ENCODE measurements around the gene CARD16. TPM values are rescaled to one million over a fixed set of nuclear protein-coding genes. Genes with fewer than 3 reads are reported as not detected.

The CARD16 gene
- total and polyA plus RNA-seq, 9 of the 15 experiments (the other 6 are each of a cell fraction or from before 2014, with no cell fraction given): 0.31 TPM; not detected in 8

DNA sequence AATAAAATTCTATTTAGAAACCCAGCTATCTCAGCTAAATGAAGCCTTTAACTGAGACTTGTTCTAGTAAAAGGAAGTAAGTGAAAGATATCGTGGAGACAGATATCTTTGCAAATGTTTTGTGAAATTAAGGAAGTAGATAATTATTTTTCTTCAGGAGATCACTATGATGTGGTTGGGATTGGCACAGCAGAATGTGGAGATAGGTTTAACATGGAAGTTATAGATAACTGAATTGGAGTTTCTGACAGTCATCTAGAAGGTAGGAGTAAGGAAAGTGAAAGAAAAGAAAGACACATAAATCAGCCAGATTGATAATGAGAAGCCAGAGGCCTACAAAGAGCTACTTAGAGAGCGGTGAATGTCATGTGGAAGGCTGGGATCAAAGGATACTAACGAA lies 17.5 kb downstream of the CARD16 start:
- FAIRE-seq (no peak), DNase-seq (ENCODE audit: extremely low read depth in 1 of 4, low spot score in 3 of 4) (no peak), ATAC-seq (no peak)
- ChIA-PET CTCF (ENCODE audit: low intra/inter-chr PET ratio) (no interaction called here), POLR2A (interaction anchor here (0.8 kb wide), 1 partner anchor 209 kb away, joined by 3 read pairs; no protein-coding TSS in a partner anchor)
- H3K27me3 ChIP-seq (ENCODE audit: control insufficient read depth in 2 of 2, insufficient read depth in 2 of 2, low read length in 2 of 2): no peaks in the 10 kb centered on the region
- no peak overlapping the region for H3K4me2 ChIP-seq (ENCODE audit: insufficient read depth, low read length)
- no peaks in the 10 kb centered on the region for H3K79me2 ChIP-seq (ENCODE audit: control insufficient read depth, insufficient read depth, low read length)
- H3K9ac ChIP-seq (ENCODE audit: insufficient read depth in 1 of 2, low read depth in 2 of 2, low read length in 2 of 2): no peak overlapping the region
- WGBS (ENCODE audit: insufficient coverage, low coverage, missing lambda C conversion rate): 0% methylated on average over 3 of the region's 3 CpGs
- no peak overlapping the region for H3K4me3 ChIP-seq
- H3K9me1 ChIP-seq (ENCODE audit: control insufficient read depth, insufficient read depth, low read length): no peaks in the 10 kb centered on the region
- intact Hi-C loops (cut with micrococcal nuclease) (no loop called here), in situ Hi-C loops (cut with MboI) (no loop called here)
- no peaks in the 10 kb centered on the region for H3K36me3 ChIP-seq (ENCODE audit: control insufficient read depth, insufficient read depth, low read length)
- H2AFZ ChIP-seq (ENCODE audit: low read depth, low read length): no peak overlapping the region
- no TSS peak for BruUV-seq (replicated peaks)
- no peaks in the 10 kb centered on the region for H3K4me1 ChIP-seq (replicated peaks in 1 of 2; ENCODE audit: control insufficient read depth in 2 of 2, insufficient read depth in 2 of 2, low read length in 2 of 2)
- TF ChIP-seq ZNF311 (CRISPR knock-in tag; IDR thresholded peaks at IDR 0.05) (0 out of 2 replicates have a peak, but pooled peaks have one; percentile 20), RBM34 (IDR thresholded peaks at IDR 0.05; ENCODE audit: borderline replicate concordance, insufficient read depth, low read length) (no peak)
- no peak overlapping the region for H3K27ac ChIP-seq (ENCODE audit: extremely low read depth, low read depth, low read length)
- no peaks in the 10 kb centered on the region; the same call in 1 of the 2 replicates for H3K9me3 ChIP-seq (replicated peaks; ENCODE audit: control insufficient read depth, insufficient read depth, low read depth, low read length)
- no peaks in the 10 kb centered on the region for H4K20me1 ChIP-seq (replicated peaks; ENCODE audit: control insufficient read depth, insufficient read depth, low read length)

DNA sequence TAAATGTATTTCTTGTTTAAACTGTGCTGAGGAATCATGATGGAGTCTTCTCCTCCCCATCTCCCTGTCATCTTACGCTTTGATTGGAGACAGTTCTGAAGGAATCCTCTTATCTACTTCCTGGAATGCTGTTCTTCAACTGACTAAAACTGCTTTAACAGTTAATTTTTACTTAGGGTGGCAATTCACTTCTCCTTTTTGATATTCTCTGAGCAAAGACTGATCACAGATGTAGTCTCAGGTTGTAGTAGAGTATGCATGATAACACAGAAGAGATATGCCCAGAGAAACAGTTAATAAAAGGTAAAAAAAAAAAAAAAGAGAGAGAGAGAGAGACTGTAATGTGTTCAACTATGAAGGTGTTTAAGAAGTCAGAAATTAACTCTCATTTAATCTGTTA lies 20.7 kb downstream of the CARD16 start:
- CTCF ChIA-PET (ENCODE audit: low intra/inter-chr PET ratio): no interaction called here
- no peak overlapping the region for H3K4me2 ChIP-seq (ENCODE audit: insufficient read depth, low read length)
- POLR2A ChIA-PET: no interaction called here
- DNase-seq (ENCODE audit: extremely low read depth in 1 of 4, low spot score in 3 of 4) (no peak), FAIRE-seq (no peak), ATAC-seq (no peak)
- no peaks in the 10 kb centered on the region for H4K20me1 ChIP-seq (replicated peaks; ENCODE audit: control insufficient read depth, insufficient read depth, low read length)
- in situ Hi-C loops (cut with MboI): no loop called here
- H3K27me3 ChIP-seq (ENCODE audit: control insufficient read depth in 2 of 2, insufficient read depth in 2 of 2, low read length in 2 of 2): no peaks in the 10 kb centered on the region
- BruUV-seq (replicated peaks): no TSS peak
- H3K27ac ChIP-seq (ENCODE audit: extremely low read depth, low read depth, low read length): no peak overlapping the region
- 0% methylated on average over 1 of the region's 1 CpG for WGBS (ENCODE audit: insufficient coverage, low coverage, missing lambda C conversion rate)
- no peak overlapping the region for H2AFZ ChIP-seq (ENCODE audit: low read depth, low read length)
- no peaks in the 10 kb centered on the region; the same call in 1 of the 2 replicates for H3K9me3 ChIP-seq (replicated peaks; ENCODE audit: control insufficient read depth, insufficient read depth, low read depth, low read length)
- H3K36me3 ChIP-seq (ENCODE audit: control insufficient read depth, insufficient read depth, low read length): no peaks in the 10 kb centered on the region
- no peak overlapping the region for H3K4me3 ChIP-seq
- intact Hi-C loops (cut with micrococcal nuclease): no loop called here
- no peak overlapping the region for H3K9ac ChIP-seq (ENCODE audit: insufficient read depth in 1 of 2, low read depth in 2 of 2, low read length in 2 of 2)
- no peaks in the 10 kb centered on the region for H3K9me1 ChIP-seq (ENCODE audit: control insufficient read depth, insufficient read depth, low read length)
- no peaks in the 10 kb centered on the region for H3K79me2 ChIP-seq (ENCODE audit: control insufficient read depth, insufficient read depth, low read length)
- no peaks in the 10 kb centered on the region for H3K4me1 ChIP-seq (replicated peaks in 1 of 2; ENCODE audit: control insufficient read depth in 2 of 2, insufficient read depth in 2 of 2, low read length in 2 of 2)
- no peak for TF ChIP-seq CEBPB (tag; IDR thresholded peaks at IDR 0.05)
- no peak for TF ChIP-seq ARHGAP35 (IDR thresholded peaks at IDR 0.05; ENCODE audit: partially characterized antibody)
- no peak for TF ChIP-seq RFX5 (IDR thresholded peaks at IDR 0.05; ENCODE audit: low read depth, low read length)
- TF ChIP-seq KLF10 (CRISPR knock-in tag; IDR thresholded peaks at IDR 0.05): no peak
- TF ChIP-seq ZNF12 (CRISPR knock-in tag; IDR thresholded peaks at IDR 0.05): no peak
- TF ChIP-seq MNT (conservative IDR thresholded peaks at IDR 0.05): no peak
- TF ChIP-seq MECOM (CRISPR knock-in tag; IDR thresholded peaks at IDR 0.05): no peak
- TF ChIP-seq TBL1XR1 (IDR thresholded peaks at IDR 0.05; ENCODE audit: low read length in 2 of 2): no peak
- no peak for TF ChIP-seq HNRNPUL1 (IDR thresholded peaks at IDR 0.05; ENCODE audit: low read length)
- no peak for TF ChIP-seq ZNF644 (tag; IDR thresholded peaks at IDR 0.05; ENCODE audit: low read depth)
